UCSD-AML1 (cell line): Measurements from ENCODE around the gene ATF5.

Experiments used
- DNase-seq: peaks from one replicate; lab custom pipeline; 2025; ENCODE audit not compliant: unreplicated experiment; lab: John Stamatoyannopoulos, UW

Gene ATF5, protein sequence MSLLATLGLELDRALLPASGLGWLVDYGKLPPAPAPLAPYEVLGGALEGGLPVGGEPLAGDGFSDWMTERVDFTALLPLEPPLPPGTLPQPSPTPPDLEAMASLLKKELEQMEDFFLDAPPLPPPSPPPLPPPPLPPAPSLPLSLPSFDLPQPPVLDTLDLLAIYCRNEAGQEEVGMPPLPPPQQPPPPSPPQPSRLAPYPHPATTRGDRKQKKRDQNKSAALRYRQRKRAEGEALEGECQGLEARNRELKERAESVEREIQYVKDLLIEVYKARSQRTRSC

DNA sequence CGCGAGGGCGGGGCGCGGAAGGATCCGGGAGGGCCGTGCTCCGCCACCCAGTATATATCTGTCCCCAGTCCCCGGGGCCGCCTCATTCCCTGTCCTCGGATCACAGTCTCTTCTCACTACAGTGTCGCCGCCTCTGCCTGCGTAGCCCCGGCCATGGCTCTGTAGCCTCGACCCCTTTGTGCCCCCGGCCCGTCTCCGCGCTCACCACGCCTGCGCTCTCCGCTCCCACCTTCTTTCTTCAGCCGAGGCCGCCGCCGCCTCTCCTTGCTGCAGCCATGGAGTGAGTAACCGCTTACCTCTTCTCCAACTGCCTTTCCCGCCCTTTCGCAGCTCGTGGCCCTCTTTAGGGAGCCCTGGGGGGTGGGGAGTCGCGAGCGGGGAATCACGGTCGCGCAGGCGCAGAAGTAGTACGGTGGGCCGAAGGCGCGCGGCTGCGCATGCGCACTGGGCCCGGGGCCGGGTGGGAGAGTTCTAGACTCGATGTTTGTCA, at the start of gene ATF5, which contains the start of gene NUP62:
TSS of gene ATF5 (plus strand) at position 85 of the 490 bp plus-strand sequence. CDS start 1,646 bp downstream, outside the sequence.
TSS of gene NUP62 (minus strand) at position 384 of the 490 bp plus-strand sequence. CDS start 19,697 bp downstream, outside the sequence.
- DNase-seq, result peak; percentile 93

DNA sequence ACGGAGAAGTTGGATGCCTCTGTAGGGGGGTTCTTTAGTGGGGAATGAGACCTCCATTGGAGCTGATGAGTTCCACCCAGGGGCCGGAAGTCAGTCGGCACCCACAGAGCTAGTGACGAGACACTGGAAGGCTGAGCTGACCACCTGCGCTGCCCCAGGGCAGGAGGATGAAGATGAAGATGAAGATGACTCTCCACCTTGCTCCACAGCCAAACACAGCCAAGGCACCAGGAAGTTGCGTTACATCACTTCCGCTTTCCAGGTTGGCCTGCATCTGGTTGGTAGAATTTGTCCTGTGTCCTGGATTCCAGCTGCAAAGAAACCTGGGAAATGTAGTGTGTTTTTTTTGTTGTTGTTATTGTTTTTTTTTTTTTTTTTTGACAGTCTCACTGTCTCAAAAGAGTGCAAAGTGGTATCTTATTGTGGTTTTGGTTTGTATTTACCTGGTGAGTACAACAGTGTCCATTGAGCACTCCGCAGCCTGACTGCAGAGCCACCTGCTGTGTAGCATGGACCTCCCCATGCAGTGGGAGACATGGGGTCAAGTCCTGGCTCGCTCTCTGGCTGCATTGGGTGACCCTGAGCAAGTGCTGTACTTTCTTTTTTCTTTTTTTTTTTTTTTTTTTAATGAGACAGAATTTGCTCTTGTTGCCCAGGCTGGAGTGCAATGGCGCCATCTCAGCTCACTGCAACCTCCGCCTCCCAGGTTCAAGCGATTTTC, 49.6 kb upstream of the ATF5 start:
- no peak for DNase-seq

DNA sequence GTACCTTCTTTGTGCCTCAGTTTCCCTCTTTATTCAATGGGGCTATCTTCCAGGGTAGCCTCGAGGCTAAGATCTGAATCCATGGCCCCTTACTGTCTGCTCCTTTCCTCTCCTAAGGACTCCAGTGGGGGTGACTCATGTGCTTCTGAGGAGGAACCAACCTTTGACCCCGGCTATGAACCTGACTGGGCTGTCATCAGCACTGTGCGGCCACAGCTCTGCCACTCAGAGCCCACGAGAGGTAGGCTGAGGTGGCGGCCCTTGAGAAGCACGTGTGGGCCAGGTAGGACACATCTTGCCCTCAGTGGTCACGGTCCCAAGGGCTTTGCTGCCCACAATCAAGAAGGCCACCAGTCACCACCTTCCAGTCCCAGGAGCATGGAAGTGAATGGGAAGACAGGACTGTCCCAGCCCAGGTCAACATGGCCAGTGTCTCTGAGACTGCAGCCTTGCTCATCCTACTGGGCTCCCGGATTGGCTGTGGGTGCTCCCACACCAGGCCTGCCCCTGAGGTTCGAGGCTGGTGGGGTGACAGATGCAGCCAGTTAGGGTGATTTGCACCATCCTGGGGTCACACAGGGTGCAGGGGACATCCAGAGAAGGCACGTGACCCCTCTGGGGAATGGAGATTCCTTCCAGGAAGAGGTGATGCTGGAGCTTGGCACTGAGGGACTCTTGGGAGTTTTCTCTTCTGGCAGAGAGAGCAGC, 48.7 kb upstream of the ATF5 start:
- DNase-seq, result no peak

DNA sequence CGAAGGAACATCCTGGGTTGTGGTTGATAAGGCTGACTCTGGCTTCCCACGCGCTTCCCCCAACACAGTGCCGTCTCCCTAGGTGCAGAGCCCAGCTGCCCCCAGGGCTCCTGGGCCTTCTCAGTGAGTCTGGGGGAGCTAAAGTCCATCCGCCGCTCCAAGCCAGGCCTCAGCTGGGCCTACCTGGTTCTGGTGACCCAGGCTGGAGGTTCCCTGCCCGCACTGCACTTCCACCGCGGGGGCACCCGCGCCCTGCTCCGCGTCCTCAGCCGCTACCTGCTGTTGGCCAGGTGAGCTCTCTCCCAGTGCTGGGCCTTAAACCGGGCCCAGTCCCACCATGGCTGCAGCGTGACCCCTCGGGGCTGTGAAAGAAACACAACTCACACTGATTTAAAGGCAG, 47.8 kb upstream of the ATF5 start:
- DNase-seq, result no peak

DNA sequence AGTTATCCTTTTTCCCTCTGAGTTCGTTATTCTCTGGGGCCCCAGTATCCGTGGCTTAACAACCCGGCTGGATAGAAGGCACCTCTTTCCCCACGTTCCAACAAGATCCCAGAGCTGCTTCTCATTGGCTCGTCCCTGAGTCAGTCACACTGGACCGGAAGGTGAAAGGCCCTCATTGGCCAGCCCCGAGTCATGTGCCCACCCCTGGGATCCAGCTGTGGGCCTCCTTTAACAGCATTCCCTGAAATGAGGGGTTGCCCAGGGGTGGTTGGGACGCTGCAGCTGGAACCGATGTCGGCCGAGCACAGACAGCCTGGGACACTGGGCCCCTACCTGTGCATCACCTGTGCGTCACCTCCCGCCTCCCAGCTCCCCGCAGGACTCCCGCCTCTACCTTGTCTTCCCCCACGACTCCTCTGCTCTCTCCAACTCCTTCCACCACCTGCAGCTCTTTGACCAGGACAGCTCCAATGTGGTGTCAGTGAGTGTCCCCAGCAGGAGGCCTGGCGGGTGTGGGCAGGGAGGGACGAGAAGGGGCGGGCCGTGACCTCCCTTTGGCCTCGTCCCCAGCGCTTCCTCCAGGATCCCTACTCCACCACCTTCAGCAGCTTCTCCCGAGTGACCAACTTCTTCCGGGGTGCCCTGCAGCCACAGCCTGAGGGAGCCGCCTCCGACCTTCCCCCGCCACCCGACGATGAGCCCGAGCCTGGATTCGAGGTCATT, 47.2 kb upstream of the ATF5 start:
- no peak for DNase-seq

DNA sequence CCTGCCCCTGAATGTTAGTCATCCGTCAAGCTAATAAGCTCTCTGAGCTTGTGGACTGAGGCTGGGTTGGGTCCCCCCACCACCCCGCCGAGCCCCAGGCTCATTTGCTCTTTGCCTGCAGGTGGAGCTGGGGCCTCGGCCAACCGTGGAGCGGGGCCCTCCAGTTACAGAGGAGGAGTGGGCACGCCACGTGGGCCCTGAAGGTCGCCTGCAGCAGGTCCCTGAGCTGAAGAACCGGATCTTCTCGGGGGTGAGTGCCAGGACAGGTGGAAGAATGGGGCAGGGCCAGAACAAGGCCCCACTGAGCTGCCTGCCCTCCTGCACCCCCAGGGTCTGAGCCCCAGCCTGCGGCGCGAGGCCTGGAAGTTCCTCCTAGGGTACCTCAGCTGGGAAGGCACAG, 46.4 kb upstream of the ATF5 start:
- no peak for DNase-seq

DNA sequence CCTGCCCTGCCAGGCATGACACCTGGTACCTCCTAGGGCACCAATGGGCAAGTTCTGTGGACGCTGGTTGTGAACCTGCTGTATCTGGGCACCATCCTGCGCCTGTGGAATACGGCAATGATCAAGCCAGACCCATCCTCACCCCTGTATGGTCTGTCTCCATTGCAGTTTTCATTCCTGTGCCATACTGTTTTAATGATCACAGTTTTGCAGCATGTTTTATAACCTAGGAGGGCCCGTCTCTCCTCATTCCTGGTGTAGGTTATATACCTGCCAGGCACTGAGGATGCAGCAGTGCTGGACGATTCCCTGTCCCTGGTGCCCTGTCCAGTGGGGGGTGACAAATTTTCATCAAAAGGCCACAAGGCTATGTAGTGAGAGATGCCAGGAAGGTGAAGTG, 45.9 kb upstream of the ATF5 start:
- DNase-seq, result no peak

DNA sequence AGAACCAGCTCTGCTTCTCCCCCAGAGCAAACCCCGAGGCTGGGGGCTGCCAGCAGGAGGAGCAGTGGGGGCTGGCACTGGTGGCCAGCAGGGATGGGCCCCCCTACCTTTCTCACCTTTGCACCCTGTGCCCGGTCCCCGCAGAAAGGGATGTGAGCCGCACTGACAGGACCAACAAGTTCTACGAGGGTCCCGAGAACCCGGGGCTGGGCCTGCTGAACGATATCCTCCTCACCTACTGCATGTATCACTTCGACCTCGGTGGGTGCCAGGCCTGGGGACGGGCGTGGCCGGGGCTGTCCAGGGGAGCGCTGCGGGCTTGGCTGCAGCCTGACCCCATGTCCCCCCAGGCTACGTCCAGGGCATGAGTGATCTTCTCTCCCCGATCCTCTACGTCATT, 44.9 kb upstream of the ATF5 start:
- no peak for DNase-seq

DNA sequence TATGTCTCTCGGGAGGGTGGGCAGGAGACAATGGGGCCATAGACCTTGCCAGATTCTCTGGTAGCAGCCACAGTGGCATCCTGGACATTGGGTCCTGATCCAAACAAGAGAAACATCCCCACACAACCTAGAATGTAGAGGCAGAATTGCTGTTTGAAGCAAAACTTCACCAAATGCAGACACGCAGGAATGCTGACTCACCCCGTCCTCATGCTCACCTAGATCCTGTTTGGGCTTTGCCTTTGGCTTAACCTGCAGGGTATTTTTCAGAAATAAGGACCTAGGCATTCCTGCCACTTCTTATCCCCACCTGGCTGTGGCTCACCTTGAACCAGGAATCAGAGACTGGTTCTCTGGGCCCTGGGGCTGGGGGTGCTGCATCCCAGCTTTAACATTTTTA, 44.2 kb upstream of the ATF5 start:
- DNase-seq, result no peak

DNA sequence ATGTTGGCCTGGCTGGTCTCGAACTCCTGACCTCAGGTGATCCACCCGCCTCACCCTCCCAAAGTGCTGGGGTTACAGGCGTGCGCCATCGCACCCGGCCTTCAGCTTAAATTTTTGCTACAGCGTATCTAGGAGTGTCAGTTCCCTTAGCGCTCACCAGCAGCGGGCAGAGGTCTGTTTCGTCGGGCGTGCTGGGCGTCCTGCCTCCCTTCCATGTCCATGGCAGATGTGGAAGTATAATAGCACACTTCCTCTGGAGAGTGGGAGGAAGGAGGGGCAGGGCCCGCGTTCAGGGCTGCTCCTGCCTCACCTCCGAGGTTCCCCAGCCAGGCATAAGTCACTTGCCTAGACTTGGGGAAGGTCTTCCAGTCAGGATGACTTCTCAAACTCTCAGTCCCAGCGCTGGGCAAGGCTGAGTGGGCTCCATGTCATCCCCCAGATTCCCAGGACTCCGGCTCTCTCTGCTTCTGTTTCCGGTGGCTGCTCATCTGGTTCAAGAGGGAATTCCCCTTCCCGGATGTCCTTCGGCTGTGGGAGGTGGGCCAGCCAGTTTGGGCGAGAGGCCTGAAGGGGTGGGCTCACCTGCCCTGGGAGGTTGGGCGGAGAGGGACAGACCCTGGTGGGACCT, 41.9 kb upstream of the ATF5 start:
- DNase-seq, result no peak

DNA sequence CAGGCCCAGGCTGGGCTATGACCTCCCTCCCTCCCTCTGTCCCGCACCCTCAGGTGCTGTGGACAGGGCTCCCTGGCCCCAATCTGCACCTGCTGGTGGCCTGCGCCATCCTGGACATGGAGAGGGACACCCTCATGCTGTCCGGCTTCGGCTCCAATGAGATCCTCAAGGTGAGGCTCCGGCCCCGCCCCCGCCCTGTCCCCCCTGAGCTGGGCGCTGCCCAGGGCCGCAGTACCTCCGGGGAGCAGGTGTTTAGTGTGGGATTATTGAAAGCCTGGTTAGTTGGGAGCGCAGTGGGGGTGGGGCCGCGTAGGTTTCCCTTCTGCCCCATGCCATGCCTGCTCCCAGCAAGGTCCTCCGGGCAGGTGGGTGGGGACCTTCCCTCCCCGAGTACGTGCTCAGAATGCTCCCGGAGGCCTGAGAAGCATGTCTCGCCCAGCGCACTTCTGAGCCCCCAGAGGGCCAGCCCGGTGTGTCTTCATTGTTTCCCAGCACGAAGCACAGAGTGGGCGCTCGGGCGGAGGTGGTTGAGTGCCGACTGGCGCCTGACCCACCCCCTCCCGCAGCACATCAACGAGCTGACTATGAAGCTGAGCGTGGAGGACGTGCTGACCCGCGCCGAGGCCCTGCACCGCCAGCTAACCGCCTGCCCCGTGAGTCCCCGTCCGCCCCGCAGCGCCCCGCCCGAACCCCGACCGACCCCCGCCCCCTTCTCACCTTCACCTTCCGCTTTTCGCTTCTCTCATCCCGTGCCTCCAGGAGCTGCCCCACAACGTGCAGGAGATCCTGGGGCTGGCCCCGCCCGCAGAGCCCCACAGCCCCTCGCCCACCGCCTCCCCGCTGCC, 41.1 kb upstream of the ATF5 start:
- DNase-seq, result no peak

DNA sequence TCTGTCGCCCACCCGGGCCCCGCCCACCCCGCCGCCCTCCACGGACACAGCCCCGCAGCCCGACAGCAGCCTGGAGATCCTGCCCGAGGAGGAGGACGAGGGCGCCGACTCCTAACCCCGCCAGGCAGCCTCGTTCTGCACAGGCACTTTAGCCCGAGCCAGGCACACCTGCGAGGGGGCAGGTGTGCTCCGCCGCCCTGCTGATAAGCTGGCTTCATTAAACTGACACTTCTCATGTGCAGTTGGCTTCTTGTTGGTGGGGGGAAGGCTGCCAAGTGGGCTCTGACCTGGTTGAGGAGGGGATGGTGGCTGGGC, 40.5 kb upstream of the ATF5 start:
- DNase-seq, result no peak

DNA sequence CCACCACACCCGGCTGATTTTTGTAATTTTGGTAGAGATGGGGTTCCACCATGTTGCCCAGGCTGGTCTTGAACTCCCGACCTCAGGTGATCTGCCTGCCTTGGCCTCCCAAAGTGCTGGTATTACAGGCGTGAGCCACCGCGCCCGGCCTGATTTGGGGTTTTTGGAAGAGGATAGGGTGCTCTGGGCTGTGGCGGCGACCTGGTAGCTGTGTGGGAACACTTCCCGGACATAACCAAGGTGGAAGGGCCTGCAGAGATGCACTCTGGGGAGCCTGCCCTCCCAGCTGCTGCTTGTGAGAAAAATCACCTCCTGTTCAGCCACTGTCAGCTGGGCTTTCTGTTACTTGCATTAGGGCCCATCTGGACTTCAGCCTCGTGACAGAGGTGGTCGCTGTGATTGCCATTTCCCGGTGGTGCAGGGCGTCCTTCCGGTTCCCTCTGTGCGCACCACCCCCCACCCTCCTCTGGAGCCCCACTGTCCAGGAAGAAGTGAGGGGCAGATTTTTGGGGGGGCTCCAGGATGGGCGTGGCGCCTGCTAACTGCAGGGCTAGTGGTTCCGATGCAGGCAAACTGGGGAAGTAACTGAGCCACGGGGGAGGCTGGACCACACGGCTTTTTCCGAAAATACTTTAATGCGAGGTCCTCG, 39.8 kb upstream of the ATF5 start:
- no peak for DNase-seq

DNA sequence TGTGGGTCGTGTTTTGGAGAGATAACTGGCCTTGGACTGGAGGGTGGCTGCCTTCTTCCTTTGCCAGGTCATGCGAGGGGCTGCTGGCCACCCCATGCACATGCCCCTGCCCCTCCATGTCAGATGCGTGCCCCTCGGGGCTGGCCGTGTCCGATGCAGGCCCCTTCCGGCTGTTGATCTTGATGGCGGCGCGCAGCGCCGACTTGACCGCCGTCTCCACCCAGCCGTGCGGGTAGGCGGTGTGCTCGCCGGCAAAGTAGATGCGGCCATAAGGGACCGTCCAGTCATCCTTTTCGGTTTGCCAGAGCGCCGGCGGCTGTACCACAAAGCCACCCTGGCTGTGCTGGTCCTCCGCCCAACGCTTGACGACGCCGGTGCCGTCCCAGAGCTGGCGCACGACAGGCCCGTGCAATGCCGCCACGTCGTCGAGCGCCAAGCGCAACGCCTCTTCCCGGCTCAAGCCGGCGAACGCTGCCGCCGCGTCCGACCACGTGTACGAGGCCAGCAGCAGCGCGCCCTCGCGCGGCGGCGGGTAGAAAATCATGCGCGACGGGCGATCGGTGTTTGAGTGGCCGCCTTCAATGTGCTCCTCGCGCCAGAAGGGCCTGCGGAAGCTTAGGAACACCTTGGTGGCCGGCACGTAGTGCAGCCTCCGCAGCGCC, 39.2 kb upstream of the ATF5 start:
- DNase-seq, result no peak

DNA sequence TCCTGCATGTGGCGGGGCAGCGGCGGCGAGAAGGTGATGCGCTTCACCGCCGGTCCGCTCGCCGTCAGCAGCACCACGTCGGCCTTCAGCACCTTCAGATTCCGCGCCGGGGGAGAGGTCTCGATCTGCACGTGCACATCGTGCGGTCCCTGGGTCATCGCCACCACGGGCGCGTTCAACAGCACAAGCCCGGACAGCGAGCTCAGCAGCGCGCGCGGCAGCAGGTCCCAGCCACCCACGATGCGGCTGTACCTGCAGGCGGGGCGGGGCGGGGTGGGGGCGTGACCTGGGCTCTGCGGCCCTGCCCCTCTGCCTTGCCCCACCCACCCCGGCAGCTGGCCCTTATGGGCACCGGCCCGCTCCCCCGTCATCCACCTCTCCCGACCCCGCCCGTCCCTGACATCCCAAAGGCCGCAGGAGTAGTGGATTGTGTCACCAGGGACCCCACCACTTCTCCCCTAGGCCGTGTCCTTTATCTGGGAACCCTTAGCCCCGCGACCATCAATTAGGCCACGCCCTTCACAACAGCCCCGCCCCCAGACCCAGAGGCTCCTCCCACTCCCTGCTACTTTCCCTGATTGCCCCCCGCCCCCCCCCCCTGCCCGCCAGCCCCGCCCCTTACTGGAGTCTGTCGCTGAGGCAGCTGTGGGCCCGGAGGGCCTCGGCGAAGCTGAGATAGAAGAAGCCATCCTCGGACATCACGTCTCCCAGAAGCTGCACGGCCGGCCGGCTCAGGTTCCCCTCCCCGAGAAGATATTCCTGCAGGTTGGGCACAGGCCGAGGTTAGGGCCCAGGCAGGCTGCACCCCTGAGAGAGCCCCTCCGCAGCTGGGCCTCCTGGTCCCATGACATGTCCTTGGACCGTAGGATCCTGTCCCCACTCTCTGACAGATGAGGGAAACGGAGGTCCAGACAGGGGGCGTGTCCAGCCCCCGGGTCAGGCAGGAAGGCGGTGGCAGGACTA, 38.4 kb upstream of the ATF5 start:
- no peak for DNase-seq

DNA sequence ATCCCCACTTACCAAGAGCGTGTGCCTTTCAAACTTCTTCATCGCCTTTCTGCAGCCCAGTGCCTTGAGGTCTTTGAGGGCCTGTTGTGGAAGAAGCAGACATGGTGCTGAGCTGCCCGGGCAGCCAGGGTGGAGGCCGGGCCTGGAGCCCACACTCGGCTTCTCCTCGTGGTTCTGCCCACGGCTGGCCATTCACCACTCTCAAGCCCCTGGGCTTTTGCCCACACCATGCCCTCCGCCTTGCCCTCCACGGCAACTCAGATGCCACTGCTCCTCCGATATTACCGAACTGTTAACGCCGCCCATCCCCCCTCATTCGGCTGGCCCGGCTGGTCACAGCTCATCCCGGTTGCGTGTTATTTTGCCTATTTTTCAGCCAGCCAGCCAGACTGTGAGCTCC, 37.6 kb upstream of the ATF5 start:
- DNase-seq, result no peak

DNA sequence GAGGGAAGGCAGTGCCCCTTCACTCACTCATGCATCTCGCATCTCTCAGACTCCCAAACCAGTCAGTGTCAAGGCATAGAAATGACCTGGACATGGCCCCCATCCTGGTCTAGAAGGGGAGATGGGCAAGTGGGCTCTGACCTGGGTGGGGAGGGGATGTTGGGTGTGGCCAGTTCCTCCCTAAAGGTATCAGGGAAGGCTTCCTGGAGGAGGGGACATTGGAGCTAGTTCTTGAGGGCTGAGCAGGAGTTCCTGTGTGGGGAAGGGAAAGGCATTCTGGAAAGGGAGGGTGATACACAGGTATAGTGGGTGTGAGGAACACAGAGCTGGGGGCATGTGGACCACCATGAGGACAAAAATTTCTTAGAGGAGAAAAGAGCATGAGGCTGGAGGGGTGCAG, 36.3 kb upstream of the ATF5 start:
- DNase-seq, result no peak
